RCC 7860 (cell line): ENCODE results near the gene TMEM255A.

Source experiments
- DNase-seq: peaks from one replicate; pipeline ENCODE4 v3.0.0-alpha.2; 2015; ENCODE audit warnings: low spot score
- FAIRE-seq: peaks from 2 replicates; lab custom pipeline; 2012; peaks lifted over from hg19 to GRCh38; lab: Jason Lieb, UNC

TMEM255A gene

DNA sequence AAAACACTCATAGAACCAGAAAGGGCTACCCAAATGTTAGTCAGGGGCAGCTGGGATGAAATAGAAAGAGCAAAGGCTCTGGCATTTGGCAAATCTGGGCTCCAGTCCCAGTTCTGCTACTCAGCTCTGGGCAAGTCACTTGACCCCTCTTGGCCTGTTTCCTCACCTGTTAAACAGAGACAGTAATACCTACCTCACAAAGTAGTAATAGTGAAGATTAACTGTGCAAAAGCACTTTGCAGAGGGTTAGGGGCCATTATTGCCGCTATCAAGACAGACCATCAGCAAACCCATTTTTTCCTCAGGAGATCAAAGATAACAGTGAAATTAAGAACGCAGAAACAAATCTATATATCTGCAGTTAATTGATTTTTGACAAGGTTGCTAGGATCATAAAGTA, 40.0 kb downstream of the TMEM255A start:
- DNase-seq (no peak), FAIRE-seq (no peak)

DNA sequence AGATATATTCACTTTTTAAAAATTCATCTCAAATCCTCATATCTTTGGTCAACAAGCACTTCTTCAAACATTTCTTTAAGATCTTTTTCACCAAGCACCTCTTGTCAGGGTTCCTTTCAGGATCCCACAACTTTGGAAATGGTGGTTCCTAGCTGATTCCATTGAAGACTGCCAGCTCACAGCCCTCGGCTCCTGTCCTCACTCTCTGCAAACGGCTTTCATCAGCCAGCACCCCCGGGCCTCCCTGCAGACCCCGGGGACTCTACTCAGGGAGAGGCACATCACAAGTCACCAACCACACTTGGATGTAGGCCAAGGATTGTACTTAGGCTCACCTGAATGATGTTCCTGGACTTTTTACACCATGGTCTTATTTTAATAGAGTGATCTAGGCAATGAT, 40.7 kb downstream of the TMEM255A start:
- DNase-seq: no peak
- no peak for FAIRE-seq

DNA sequence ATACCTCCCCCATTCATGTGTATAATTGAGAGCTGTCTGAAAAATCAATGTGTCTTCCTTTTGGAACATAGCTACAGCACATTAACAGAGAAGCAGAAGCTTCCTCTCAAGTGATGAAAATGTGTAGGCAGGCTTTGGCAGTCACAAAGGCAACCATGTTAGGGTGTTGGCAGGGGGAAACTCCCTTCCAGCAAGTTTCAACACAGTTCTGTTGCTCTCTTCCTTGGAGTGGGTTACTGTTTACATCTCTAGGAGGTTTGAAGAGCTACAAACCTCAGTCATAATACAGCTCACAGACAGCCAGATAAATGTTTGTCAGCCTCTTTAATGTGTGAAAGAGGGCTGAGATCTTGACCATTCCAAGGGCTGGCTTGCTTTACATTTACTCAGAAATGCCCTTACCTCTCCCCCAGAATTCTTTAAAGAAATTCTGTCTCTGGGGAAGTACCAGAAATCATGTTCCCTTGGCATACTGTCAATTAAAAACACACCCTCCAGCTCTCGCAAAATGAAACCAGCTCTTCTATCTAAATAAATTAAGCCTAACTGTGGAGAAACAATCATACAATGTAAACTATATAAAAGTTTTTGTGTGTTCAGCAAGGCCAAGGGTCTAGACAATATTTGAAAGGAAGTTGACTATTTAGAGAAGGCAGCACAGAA, 41.8 kb downstream of the TMEM255A start:
- FAIRE-seq (no peak), DNase-seq (no peak)

DNA sequence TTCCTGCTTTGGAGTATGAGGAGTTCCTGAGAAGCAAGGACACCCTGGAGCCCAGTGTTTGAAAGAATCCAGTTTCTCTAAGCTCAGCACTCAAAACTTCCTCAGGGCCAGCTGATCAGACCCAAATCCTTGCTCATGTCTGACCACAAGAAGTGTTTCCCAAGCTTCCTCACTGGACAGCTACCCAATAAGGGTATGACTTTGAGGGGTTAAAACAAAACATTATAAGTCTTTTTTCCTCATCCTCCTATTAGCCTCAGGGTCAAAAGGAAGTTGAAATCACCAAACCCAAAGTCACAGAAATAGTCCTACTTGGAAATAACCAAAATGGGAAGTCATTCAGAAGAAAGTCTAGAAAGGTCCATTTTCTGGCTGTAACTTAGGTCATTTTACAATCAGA, 46.9 kb downstream of the TMEM255A start:
- DNase-seq (no peak), FAIRE-seq (no peak)

DNA sequence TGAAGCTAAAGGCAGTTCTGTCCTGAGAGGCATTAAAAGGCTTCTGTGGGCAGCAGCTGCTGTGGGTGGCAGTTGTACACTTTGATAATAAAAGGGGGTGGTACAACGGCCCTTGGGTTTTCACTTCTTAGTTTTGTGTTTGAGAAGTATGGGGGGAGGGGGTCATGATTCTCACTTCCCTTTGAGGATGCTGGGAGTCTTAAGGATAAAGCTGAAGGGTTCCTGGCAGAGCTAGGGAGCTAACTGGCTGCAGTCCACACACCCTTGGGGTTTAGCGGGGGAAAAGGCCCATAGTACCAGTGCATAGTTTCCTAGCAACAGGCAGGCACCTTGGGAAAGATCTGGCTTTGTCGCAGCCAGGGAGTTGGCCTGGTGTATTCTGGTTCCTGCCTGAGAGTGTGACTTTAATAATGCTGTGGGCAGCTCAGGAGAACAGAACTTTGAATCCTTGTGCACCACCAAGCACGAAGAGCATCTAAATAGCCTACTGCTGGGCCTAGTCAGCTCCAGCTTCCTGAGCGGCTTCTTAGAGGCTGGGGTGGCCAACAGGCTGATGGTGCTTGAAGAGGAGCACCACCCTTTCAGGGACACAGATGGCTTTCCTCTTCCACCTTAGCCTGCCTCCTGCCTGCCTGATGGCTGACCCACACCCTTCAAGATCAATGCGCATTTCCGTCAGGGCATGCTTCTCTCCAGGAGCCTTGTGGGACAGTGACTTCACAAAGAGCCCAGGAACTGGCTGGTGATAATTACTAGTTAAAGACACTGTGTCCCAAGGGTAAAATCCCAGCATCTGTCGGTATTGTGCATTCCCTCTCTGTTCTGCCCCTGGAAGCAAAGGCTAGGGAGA, 48.2 kb downstream of the TMEM255A start:
- DNase-seq: no peak
- FAIRE-seq: no peak

DNA sequence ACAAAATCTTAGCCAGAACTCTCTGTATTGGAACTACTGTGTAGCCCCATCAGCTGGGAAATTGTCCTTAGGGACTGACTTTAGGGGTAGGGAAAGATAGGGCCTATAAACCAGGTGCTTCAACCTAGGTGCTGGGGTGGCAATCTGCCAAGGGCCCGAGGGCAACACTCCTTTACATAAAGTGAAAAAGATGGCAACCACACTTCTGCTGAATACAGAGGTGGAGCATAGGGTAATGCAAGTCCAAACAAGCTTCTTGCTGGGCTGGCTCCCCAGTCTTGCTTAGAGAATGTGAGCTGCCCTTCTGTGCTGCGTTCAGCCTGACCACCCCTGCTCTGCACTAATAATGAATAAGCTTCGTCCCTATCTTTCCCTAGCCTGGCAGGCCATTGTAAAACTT, 50.9 kb downstream of the TMEM255A start:
- FAIRE-seq (no peak), DNase-seq (no peak)

DNA sequence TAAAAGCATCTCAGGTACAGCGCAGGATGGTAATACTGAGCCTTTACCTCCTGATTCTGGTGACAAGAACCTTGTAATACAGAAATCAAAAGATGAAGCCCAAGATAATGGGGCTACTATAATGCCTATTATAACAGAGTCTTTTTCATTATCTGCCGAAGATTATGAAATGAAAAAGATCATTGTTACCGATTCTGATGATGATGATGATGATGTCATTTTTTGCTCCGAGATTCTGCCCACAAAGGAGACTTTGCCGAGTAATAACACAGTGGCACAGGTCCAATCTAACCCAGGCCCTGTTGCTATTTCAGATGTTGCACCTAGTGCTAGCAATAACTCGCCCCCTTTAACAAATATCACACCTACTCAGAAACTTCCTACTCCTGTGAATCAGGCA, 57.5 kb downstream of the TMEM255A start:
- DNase-seq (no peak), FAIRE-seq (no peak)

DNA sequence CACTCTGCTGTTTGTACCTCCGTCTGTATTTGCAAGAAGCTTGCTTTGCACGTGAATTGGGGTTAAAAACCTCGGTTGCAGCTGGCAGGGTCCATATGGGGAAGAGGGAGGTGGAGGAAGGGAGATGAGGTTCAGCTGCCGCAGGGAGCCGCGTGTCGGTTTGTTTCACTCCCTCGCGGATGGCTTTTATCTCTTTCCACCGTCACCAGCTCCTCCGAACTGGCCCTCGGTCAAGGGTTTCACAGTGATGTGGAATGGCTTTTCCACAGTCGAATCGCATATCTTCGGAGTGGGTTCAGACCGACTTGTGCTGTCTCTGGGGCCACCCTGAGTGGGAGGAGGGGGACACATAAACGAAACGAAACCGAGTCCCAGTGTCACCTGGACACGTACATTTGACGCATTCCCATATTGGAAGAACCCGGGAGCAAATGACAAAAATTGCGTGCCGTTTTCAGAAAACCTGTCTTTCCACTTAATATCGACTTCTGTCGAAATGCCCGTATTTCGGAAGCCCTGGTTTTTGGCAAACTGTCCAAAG, 59.7 kb downstream of the TMEM255A start:
- no peak for DNase-seq

DNA sequence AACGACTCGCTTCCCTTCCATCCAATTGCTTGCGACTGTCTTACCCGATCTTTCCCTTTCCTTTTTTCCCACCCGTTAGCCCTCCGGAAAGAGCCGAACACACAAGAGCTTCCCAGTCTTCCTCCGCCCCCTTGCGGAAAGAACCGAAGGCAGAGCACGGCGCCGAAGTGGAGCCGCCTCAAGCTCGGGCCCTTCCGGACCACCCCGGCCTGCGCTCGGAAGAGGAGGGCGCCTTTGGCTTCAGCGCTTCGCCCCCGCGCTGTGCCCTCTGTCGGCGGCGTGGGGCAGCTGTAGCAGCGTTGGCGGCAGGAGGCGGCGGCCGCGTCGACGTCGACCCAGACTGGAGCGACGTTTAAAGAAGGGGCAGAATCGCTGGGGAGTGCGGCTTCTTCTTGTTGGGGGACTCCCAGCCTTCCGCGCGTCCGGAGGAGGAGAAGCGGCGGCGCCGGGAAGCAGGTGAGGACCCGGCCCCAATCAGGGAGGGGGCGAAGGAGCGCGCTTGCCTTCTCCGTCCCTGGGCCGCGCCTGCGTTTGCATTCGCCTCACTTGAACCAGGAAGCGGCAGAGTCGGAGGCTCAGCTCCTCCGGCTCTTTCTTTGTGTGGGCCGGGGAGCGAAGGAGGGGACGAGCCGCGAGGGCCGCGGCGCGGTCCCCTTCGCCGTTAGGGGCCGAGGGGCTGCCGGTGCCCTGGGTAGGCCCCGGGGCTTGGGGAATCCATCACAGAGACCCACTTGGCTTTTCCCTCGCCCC, 60.6 kb downstream of the TMEM255A start, which contains the start of gene ZBTB33:
Gene ZBTB33 (plus strand): TSS at position 291 of the 750 bp plus-strand sequence. CDS start 2,604 bp downstream, outside the sequence.
- FAIRE-seq (peak; percentile 95), DNase-seq (peak; percentile 84)

More for the DNA sequence above, 59.7 kb downstream of the TMEM255A start:
- no peak for FAIRE-seq

DNA sequence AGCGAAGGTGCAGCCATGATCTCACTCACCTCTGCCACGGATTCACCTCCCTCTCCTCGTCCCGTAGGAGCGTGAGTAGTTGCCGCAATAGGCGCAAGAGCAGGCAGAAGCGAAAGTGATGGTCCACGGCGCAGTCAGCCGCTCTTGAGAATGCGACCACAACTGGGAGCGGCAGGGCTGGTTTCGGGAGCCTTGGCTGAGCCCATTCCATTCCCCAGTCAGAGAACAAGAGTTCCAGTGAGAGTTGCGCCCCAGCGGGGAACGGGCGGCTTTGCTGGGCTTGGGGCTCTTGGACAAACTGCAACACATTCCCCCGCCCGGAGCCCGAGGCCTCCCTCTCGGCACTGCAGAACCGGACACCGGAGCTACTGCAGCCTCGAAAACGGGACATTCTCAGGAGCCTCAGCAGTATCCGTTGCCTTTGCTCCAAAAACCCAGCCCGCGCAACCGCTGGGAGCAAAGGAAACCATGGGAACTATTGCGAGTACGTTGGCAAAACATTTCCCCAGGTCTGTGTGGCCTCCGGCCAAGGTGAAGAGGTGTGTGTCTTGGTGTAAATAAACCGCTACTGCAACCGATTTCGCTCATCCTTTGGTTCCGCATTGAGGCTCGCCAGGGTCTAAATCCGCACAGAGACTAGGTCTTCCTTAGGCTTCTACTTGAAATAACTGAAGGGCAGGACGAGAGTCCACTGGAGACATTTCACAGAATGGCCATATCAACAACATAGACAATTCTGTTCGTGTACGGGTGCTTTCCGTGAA, 66.3 kb downstream of the TMEM255A start:
- peak; percentile 64 for DNase-seq
- FAIRE-seq: no peak

DNA sequence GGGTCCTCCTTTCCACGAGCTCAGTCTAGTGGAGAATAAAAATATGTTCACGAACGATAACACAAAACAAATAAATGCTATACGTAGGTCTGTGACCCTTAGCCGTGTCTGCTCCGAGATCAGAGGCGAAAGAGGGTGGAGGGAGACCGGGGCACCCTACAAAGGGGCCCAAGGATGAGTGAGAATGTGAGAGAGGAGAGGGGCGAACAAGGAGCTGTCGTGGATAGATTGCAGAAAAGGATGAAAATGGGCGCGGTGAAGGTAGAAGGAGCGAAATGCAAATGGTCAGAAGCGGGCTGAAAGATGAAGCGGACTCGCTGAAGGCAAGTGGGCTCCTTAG, 66.9 kb downstream of the TMEM255A start:
- DNase-seq (no peak), FAIRE-seq (no peak)

DNA sequence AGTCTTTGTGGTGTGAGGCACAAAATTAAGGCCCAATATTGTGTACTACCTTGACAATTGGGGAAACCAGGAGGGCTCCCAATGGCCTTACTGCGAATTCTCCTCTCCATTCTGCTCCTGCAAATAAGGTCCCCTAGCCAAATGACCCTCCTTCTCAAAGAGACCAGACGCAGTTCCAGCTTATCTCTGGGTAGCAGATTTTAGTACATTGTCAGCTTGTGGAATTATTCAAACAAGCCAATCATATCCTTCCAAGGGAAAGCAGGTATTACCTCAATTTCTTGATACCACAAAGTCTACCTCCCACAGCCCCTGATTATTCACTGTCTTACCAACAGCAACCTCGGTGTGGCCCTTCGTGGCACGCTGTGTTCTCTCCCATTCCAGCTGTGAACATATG, 68.4 kb downstream of the TMEM255A start:
- DNase-seq (no peak), FAIRE-seq (no peak)

DNA sequence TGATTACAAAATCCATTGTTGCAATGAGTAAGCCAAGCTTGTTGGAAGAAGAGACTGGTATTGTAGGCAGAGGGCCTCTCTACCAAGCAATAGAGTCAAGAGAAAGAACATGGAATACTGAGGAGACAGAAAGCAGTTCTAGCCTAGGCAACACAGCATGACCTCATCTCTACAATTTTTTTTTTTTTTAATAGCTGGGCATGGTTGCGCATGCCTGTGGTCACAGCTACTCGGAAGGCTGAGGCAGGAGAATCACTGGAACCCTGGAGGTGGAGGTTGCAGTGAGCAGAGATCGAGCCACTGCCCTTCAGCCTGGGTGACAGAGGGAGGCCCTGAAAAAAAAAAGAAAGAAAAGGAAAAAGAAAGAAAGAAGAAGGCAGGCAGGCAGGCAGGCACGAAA, 72.3 kb downstream of the TMEM255A start:
- DNase-seq (peak; percentile 3), FAIRE-seq (no peak)

DNA sequence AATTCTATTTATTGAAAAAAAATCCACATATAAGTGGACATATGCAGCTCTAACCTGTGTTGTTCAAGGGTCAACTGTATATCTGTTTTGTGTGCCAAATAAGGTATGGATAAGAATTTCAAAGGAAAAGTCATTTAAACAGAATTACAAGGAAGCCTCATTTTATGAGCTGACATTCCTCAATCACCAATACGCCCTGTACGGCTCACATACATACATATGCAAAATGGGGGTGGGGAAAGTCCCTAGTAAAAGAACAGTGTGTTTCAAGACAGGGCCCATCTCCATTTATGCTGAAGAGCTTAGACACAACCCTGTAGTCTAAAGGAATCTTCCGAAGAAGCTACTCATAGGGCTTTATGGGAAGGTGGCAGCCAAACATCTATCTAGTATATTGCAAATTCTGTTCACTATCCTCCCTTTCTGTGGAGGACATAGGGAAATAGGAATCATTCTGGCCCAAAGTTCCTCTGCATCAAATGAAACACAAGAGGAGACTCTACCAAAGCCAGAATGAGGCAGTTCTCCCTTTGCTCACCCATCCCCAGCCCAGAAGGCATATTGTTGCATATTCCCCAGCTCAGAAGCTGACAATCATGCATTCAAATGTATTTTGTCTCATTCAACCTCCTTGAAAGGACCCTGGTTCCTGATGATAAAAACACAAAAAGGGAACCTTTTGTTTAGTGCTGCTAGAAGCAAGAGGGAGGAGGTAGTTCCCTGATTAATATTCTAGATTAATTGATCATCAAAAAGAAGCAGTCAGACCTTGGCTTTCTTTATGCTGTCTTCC, 74.4 kb downstream of the TMEM255A start:
- FAIRE-seq (no peak), DNase-seq (no peak)

DNA sequence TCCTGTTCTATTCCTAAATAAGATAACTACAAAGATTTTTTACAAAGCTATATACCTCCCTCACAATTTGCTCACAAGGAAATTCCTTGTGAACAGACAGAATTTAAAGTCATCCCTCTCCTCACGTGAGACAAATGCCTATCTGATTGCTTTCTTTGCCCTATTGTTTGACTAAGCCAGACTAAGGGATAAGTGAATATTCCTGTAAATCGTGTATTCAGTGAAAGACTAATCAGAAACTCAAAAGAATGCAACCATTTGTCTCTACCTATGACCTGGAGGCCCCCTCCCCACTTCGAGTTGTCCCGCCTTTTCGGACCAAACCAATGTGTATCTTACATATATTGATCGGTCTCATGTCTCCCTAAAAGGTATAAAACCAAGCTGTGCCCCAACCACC, 76.0 kb downstream of the TMEM255A start:
- FAIRE-seq: no peak
- no peak for DNase-seq

DNA sequence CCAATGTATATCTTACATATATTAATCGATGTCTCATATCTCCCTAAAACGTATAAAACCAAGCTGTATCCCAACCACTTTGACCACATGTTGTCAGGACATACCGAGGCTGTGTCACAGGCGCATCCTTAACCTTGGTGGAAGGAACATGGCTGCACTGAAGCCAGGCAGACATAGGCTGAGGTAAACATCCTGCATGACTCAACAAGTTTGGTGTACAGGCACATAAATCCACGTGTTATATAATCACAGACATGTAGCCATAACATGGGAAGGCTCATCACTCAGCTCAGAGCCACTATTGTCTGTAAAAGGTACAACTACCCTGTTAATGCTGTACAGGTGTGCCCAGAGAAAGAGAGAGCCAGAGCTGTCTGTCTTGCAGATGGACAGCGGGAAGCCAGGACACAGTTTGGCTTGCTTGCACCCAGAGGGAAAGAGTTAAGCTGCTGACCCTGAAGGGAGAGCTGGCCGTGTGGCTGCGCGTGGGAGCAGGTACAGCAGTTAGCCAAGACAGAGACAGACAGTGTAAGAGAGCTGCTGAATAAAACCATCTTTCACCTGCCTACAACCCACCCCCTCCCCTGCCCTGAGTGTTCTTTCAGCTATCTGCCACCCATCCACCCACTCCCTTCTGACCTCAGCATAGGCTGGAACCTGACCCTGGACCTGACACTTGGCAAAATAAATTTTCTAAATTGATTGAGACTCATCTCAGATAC, 82.9 kb downstream of the TMEM255A start:
- DNase-seq: no peak
- no peak for FAIRE-seq

DNA sequence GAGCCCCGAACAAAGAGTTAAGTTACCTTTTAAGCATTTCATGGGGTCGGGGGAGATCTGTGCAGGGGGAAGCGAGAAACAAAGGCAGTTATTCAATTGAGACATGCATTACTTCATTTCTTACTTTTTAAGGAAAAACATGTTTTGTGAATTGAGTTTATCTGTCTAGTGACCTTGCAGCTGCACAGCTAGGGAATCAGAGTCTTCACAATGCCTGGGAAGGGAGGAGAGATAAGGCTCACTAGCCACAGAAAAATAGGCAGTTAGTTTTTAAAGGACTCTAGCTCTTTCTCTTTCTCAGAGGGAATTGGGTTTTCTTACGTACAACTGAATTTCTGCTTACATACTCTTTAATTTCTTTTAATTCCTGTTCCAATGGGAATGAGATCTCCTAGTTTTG, 86.9 kb downstream of the TMEM255A start:
- DNase-seq: no peak
- FAIRE-seq: no peak

DNA sequence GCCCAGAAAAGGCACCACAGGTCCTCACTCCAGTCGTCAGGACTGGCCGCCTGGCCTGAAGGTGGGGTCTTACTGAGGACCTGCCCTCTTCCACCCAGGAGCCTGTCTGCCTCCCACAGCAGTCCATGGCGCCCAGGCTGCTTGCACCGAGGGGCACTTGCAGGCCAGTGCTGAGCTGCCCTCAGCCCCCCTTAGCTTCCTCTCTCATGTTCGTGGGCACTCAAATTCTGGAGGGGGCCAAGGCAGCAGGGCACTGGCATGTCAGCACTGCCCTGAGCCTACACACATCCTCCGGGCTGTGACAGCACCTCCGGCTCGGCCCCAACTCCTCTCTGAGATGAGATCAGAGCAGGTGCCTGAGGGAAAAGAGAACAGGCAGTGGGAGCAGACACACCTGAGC, 87.9 kb downstream of the TMEM255A start:
- no peak for FAIRE-seq
- no peak for DNase-seq
